Stimulated activated CD4-positive, alpha-beta T cell treated with anti-CD3 and anti-CD28 coated beads, Interleukin-1b, Interleukin-23, amount 100 ng/mL, for 48 hours (primary cell): Measurements from ENCODE around the gene ADGRL2.

ENCODE experiments used
- DNase-seq: peaks from one replicate; pipeline ENCODE4 v3.0.0-alpha.2; 2020

Gene ADGRL2

DNA sequence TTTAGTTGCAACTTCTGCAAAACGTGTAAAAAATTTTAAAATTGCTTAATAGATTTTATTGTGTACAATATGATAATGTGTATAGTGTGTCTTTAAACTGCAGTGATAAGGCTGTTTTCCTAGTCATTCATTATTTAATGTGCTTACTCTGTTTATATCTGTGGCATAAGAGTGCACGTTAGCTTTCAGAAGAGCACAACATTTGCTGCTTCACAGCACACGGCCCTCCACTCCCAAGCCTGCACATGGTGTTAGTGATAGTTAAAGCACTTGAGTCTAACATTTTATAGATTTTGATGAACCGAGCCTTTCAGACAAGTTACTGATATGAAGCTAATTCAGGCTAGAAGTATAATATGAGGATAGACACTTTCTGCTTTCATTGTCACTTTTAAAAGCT, 120.6 kb downstream of the ADGRL2 start:
- no peak for DNase-seq

DNA sequence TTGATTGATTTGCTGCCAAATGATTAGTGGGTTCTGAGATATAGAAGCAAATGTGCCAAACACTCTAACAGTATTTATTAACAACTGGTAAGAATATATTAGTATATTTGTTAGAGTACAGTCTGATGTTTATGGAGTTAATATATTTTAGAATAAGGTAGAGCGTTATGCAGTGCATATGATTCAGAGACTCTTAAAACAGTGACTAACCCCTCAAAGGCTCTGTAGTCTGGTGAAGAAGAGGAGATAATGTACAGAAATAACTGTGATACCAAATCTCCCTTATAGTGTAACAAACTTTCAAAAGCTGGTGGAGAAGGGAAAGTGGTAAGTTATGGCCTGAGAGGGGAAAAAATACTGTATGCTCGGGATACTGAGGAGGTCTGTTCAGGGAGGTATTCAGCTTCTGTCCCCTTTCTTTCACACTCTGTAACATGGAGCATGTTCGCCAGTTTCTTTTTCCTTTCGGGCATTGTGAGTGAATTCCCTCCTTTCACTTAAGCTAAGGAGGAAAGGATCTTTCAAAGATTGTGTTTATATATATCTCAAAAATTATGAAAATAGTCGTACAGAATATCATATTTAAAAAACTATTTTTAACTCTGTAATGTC, 121.2 kb downstream of the ADGRL2 start:
- DNase-seq: no peak

DNA sequence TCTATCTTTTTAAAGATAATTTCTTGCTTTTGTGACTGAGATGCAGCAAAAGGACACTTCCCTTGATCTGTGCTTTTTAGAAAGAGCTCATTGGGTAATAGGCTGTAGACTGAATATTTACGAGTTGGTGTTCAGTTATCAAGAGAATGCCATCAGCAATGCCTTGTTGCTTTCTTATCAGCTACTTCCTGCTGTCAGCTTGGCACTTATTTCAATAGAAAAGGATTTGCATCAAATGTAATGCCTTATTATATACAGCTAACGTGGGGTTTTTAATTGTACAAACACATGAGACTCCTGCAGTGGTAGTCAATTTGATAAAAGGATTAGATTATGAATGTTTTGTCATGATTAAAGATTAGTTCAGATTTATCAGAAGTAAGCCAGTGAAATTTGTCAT, 122.2 kb downstream of the ADGRL2 start:
- DNase-seq: no peak

DNA sequence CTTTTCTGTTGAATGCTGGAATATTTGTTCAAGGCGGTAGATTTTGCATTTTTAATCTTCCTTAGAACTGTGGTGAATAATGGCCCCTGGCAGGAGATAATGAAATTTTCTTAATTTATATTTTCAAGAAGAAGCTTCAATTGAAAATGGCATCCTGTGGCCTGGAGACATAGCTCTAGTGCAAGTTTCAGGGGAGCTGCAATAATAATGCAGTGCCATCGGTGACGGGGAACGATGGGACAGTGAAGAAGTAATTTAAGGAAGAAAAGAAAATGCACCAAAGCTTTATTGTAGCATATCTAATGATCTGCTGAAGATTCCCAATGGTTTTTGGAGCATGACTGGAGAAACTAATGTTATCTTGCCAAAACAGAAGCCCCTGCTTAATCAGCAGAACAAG, 128.4 kb downstream of the ADGRL2 start:
- no peak for DNase-seq

DNA sequence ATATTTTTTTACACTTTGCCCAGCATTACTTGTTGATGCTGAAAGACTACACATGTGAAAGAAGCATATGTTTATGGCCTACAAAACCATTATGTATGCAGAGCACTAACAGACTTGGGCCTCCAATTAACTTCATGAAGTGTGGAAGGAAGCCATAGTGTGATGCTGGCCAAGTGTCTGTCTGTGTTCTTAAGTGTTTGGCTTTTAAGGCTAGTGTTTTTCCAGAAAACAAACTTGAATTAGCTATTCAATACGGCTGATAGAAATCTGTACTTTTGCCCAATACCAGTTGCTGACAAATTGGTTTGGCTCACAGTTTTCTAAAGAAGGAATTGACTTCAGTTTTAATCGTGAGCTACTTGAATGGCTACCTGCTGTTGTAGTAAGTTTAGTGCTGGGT, 136.1 kb downstream of the ADGRL2 start:
- no peak for DNase-seq

DNA sequence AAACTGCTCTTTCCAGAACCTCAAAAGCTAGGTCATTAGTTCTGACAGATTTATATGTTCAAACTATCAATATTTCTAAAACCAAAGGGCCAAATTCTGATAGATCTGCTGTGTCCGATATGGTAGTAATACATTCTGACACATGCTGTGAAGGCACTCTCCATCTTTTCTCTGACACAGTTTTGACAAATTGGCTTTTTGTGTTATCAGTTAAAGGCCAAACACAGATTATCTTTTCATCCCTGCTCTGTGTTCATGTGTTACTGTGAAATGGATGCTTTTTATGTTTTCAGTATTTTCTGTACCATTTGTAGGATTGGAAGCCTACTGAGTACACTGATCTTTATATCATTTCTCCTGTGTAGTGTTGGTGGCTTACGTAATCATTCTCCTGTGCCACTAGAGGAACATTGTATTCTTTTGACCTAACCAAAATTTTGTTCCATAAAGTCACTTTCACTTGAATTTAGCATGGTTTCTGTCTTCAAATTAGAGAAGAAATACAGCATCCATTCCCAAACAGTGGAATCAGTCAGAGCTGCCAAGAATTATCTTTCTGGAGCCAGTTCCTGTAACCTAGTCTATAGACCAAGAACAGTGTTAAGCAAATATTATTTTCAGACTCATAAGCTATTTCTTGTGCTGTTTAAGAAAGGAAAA, 137.2 kb downstream of the ADGRL2 start:
- DNase-seq: no peak

DNA sequence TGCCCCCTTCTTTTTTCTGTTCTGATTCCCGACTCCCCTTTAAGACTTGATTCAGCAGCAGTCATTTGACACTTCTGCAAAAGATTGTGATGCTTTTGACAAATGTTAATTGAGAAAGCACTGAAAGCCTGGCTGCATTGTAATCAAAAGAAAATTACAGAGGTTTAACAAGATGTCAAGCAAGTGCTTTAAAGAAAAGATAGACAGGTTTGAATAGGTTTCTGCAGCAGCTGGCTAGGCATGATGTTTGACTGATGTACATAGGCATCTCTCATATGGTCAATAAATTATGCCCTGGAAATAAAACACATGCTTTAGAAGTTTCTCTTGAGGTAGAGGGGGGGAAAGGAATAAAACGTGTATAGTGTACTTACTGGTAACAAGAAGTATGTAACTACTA, 147.8 kb downstream of the ADGRL2 start:
- no peak for DNase-seq

DNA sequence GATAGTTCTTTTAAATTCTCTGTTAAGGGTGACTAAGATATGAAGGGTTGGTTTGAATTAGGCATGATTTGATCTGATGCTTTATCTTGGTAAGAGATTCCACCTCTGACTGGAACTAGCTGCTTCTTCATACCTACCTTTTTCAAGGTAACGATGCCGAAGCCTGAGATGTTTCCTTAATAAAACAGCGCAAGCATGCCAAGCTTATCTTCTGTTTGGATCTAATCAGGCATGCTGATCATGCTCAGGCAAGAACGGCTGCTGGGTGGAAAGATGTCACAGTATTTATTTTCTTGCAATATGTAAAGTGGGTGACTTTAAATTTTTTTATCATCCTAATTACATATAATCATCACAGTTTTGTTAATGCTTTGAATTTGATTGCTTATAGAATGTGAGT, 148.7 kb downstream of the ADGRL2 start:
- no peak for DNase-seq

DNA sequence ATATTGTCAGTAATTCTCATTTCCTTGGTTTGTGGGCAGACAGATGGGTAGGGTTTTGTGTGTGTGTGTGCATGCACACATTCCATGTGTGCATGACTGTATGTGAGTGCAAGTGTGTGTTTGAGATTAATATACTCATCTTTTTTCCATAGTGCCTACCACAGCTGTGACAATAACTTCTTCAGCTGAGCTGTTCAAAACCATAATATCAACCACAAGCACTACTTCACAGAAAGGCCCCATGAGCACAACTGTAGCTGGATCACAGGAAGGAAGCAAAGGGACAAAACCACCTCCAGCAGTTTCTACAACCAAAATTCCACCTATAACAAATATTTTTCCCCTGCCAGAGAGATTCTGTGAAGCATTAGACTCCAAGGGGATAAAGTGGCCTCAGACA, 149.3 kb downstream of the ADGRL2 start:
- no peak for DNase-seq

DNA sequence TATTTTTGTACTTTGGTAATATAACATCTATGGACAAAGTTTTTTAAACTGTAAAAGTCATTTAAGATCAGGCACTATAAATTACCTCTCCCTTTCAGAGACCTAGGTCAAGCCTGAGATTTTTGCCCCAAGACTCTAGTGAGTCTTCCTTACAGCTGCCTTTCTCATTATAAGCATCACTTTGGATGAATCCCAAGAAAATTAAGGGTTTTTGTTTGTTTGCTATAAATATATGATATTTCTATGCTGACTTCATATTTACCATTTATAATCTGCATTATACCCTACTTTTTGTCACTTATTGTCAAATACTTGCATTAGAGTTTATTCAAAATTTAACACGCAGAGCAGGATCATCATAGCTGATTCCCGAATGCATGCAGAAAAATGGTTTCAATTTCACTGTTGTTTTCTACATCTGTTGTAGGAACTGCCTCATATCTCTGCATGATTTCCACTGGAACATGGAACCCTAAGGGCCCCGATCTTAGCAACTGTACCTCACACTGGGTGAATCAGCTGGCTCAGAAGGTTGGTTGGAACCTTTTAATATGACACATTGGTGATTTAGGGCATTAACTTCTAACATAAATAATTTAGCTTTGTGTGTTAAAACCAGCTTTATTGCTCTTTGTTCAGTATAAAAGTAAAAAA, 150.0 kb downstream of the ADGRL2 start:
- no peak for DNase-seq

DNA sequence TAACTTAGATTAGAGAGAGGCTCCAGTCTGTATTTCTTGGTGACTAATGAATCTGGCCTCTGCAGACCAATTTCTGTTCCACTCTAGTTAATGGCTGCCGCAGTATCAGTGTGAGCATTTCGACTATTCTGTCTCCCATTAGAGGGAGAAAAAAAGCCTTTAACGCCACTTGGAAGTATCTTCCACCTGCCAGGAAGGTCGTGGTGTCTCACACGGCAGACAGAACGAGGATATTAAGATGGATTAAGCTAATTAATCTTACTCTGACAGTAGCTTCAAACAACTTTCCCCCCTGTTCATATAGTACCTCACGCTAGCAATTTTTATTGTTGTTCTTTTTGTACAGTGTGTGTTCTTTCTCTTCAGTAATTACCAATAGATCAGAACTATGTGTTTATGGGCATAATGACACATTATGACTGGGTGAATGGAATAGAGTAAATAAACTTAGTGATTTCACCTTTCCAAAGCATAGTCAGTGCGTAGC, 153.8 kb downstream of the ADGRL2 start:
- DNase-seq: no peak

DNA sequence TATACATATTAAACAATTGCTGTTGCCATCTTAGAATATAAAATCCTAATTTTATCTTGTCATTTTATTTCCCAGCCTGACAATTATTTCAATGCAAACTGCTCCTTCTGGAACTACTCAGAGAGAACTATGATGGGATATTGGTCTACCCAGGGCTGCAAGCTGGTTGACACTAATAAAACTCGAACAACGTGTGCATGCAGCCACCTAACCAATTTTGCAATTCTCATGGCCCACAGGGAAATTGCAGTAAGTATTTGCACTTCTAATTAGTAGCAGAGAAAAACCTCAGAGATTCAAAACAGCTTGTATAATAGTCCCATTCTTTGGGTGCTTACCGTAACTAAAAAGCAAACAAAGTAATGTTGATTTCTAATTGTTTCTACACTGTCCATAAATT, 167.2 kb downstream of the ADGRL2 start:
- DNase-seq: no peak

DNA sequence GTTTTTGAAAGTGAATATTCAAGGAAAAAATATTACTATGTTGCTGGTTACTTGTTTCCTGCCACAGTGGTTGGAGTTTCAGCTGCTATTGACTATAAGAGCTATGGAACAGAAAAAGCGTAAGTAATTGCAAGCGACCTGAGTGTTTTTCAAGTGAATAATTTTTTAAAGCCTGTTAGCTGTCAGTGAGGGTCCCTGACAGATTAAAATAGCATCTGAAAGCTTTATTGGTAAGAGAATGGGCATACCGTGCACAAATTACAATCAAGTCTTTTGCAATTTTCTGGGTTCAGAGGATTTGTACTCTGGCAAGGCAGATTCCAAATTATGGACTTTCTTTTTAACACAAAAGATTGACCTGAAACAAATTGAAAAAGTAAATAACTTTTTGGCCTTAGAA, 169.7 kb downstream of the ADGRL2 start:
- DNase-seq: no peak

DNA sequence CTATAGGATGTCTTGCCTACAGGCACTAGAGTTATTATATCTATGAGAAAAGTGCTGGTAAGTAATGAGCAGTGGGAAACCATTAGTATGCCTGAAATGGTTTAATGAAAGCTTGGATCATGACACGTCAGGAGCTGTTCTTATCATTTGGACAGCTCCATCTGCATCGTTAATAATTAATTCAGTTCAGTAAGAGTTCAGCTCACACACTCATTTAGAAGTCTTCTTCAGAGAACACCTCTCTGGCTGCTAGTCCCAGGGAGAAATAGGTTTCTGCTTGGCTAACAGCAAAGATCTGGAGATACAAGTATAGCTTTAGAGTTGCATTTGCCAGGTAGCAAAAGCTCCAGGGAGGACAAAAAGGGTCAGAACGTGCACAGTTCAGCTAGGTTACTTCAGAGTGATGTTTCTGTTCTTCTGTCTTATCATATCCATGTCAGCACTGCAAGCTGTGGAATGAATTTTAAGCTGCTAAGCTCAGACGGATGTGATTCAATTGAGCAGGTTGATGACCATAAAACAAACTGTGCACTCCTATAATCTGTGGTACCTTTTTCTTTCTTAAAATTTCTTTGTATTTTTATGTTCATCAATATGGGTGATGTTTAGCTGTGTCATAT, 173.6 kb downstream of the ADGRL2 start:
- no peak for DNase-seq

DNA sequence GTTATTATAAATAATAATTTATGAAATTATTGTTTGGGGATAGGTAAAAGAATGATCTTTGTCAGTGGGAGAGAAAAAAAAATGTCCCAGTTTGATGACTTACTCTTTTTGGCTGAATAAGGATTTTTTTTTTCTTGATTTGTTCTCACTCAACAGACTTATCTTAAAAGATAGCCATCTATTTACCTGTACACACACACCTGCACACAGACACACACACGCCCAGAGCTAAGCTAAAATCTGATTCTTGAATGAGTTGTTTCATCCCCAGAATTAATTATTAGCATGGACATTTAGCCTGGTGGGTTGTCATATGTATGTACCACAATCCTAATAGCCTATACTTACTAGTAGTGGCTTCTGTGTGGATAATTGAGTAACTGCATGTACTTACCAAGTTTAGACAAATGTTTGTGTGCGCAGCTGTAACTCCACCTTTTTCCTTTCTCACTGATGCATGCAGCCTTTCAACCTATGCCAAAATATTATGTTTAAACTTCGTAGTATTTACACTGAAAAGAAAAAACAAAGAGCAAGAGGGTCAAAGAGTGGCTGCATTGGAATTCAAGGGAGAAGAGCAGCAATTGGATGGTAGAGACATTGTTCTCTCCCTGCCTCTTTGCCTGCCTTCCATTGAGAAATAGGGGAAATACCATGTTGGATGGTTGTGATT, 174.3 kb downstream of the ADGRL2 start:
- DNase-seq: no peak

DNA sequence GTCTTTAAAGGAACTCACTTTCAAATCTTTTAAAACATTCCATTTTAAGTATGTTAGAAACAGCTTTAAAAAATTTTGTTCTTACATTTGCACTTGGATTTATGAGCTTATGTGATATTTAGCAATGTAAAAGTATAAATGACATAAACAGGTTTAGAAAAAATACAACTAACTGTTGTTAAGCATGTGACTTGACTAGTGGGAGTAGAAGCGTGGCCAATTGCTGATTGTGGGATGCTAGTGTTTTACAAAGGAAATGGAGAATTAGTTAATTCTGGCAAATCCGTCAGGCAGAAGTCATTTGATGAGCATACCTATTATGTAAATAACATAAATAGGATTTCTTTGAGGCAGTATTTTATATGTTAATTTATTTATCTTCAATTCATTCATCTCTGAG, 175.8 kb downstream of the ADGRL2 start:
- no peak for DNase-seq

DNA sequence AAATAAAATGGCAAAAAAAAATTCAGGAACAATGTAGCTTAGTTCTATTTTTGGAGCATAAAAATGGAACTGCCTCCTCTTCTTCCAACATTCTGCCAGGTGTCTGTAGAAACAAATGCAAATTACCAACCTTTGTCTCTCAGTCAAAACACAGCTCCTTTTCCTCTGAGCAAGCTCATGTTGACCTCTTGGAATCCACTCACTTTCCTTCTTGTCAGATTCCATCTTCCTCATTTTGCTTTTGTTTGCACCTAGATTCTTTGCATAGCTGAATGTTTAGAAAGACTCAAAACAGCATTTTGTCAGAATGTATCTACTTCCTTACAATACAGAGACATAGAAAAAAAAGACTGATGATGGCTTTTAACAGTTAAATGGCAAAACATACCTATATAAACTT, 178.2 kb downstream of the ADGRL2 start:
- no peak for DNase-seq

DNA sequence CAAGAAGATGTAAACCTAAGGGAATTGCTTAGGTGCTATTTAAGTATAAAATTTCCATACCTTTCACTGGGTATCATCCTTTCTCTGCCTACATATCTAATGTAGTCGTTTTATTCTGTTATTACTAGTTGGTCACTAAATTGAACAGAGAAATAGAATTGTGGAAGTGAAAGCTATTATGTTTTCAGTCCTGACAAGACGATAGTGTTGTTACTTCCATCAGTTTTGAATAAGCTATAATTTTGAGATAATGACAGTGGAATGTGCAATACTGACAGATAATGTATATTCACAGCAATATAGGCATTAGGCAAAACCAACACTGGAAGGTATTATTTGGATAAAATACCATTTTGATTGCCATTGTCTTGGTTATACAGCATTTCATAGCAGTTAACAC, 181.8 kb downstream of the ADGRL2 start:
- no peak for DNase-seq

DNA sequence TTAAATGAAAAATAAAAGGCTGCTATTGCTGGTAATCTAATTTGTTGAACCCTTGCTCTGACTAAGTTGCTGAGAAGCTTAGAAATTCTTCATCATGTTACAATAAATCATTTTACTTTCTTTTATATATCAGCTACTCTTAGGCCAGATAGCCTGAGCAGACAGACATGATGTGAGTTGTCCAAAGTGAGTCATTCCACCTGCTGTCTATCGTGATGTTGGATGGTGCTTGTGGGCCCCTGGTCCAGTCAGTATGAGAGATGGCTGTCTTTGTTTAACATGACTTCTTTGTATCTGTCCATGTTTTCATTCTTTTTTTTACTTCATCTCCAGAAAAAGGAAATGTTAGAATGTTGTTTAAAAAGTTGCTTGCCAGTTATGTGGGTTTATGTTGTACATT, 188.8 kb downstream of the ADGRL2 start:
- DNase-seq: no peak

DNA sequence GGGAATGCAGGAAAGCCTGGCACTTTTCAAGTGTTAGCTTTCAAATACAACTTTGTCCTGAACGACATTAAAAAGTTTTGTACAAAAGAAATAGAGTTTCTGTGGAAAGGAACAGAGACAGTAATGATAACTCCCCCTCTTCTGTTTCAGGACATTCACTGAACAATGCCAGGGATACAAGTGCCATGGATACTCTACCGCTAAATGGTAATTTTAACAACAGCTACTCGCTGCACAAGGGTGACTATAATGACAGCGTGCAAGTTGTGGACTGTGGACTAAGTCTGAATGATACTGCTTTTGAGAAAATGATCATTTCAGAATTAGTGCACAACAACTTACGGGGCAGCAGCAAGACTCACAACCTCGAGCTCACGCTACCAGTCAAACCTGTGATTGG, 189.5 kb downstream of the ADGRL2 start:
- DNase-seq: no peak

DNA sequence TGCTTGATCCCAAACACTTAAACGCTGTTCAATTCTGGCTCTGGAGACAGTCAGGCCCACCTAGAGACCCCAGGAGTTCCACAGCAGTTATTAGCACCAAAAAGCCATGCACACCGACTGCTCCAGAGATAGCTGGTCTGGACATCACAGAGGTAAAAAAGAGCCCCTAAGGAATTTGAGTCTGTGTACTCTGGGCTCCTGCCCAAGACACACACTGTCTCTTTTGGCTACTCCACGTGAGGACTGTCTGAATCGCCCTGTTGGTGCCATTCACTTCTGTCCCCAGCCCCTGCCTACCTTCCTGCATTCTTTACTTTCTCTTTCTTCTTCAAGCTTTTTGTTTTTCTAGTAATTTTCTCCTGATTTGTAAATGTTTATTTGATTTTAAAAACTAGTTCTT, 197.4 kb downstream of the ADGRL2 start:
- DNase-seq: no peak

DNA sequence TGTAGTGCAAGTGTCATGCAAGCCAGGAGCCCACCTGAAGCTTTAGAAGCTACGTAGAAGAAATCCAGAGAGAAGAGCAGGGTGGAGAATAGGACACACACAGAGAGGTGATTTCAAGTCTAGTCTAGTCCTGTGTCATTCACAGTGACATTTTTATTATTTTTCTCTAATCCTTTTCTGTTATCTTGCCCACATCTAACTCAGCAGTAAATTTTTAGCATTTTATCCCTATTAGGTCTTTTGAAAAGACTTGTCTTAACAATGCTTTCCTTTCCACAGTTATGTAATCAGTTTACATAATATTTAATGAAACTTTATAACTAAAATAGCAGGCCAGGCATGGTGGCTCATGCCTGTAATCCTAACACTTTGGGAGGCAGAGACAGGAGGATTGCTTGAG, 198.6 kb downstream of the ADGRL2 start:
- no peak for DNase-seq

DNA sequence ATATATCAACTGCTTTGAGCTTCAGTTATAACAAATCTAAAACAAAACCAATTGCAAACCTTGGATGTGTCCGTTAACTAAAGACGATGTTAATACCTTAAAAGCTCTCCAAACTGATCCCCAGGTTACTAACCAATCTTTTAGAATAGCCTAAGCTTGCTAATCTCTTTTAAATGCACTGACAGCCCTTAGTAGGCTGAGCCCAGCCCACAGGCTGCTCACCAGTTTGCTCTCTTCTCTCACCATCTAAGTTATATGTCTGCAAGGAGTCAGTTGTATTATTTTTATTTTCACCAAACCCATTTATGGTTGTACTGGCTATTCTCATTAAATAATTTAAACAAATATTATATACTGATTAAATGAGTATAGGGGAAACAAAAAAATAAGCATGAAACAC, 199.5 kb downstream of the ADGRL2 start:
- DNase-seq: no peak

DNA sequence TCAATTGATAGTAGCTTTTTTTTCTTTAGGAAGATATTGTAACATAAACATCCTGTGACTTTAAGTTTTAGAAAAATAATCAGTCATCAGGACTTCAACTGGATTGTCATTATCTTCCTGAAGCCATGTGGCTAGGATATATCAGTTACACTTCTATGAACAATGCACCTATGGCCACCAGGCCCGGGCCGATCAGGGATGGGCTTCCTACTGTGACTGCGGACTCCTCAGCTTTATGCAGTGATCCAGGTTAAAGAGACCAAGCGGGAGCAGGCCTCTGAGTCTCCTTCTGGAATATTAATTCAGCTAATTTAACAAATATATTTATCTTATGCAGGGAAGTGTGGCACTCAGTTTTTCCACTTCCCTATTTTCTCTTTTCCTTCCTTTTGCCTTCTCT, 200.6 kb downstream of the ADGRL2 start:
- no peak for DNase-seq
